GM23338 (cell line): ENCODE data around the gene LHX3. TPM values are rescaled to one million over a fixed set of nuclear protein-coding genes. Genes with fewer than 3 reads are reported as not detected.

Experiments
- ATAC-seq: fragments of 200-7000 bp; cut with Tn5 transposase; 3 replicates; pipeline ENCODE4 v1.9.1; 2020
- DNase-seq: peaks from one replicate; pipeline ENCODE4 v3.0.0-alpha.2; 2015; ENCODE audit warnings: low spot score
- H2AFZ ChIP-seq: fragments of 200-600 bp; sonication (generic); 2 replicates; pipeline ENCODE4 v1.8.0; 2016; ENCODE audit warnings: antibody characterized with exemption, mild to moderate bottlenecking, moderate library complexity
- H3F3A ChIP-seq: fragments of 200-600 bp; sonication (generic); replicated peaks from 2 replicates; pipeline ENCODE4 v1.8.0; 2017; ENCODE audit warnings: antibody characterized with exemption, mixed run types, low read depth
- H3K27ac ChIP-seq: fragments of 200-600 bp; sonication (generic); 2 replicates; pipeline ENCODE4 v1.6.1; 2016; ENCODE audit warnings: low read depth
- H3K27me3 ChIP-seq: fragments of 200-600 bp; sonication (generic); 2 replicates; pipeline ENCODE4 v1.8.0; 2016; ENCODE audit warnings: mild to moderate bottlenecking, mixed run types, moderate library complexity; ENCODE audit not compliant: insufficient read depth
- H3K36me3 ChIP-seq: fragments of 200-600 bp; sonication (generic); 2 replicates; pipeline ENCODE4 v1.8.0; 2016; ENCODE audit warnings: mild to moderate bottlenecking; ENCODE audit not compliant: insufficient read depth
- H3K4me1 ChIP-seq: fragments of 200-600 bp; sonication (generic); 2 replicates; pipeline ENCODE4 v1.8.0; 2016; ENCODE audit warnings: mild to moderate bottlenecking, moderate library complexity; ENCODE audit not compliant: insufficient read depth
- H3K4me2 ChIP-seq: fragments of 200-600 bp; sonication (generic); 2 replicates; pipeline ENCODE4 v1.7.1; 2017; ENCODE audit warnings: mixed run types
- H3K4me3 ChIP-seq: fragments of 200-600 bp; sonication (generic); 2 replicates; pipeline ENCODE4 v1.6.1; 2016; ENCODE audit warnings: mixed run types
- H3K79me2 ChIP-seq: fragments of 200-600 bp; sonication (generic); replicated peaks from 2 replicates; pipeline ENCODE4 v1.8.0; 2017; ENCODE audit warnings: mild to moderate bottlenecking; ENCODE audit not compliant: insufficient read depth
- H3K9me2 ChIP-seq: fragments of 200-600 bp; sonication (generic); 2 replicates; pipeline ENCODE4 v1.8.0; 2017; ENCODE audit not compliant: insufficient read depth
- H4K20me1 ChIP-seq: fragments of 200-600 bp; sonication (generic); replicated peaks from 2 replicates; pipeline ENCODE4 v1.8.0; 2017; ENCODE audit warnings: mild to moderate bottlenecking; ENCODE audit not compliant: insufficient read depth
- H3K27ac Mint-ChIP-seq: 2 replicates; pipeline ENCODE4 v1.8.0; 2020; ENCODE audit warnings: inconsistent platforms, mild to moderate bottlenecking, moderate library complexity, mixed read lengths
- H3K27me3 Mint-ChIP-seq: 3 replicates; pipeline ENCODE4 v1.8.0; 2022; ENCODE audit warnings: low read depth, mild to moderate bottlenecking, moderate library complexity, mixed read lengths, inconsistent platforms; ENCODE audit not compliant: insufficient read depth, poor library complexity
- H3K36me3 Mint-ChIP-seq: 3 replicates; pipeline ENCODE4 v1.8.0; 2021; ENCODE audit warnings: low read depth, mild to moderate bottlenecking, inconsistent platforms, moderate library complexity, mixed read lengths
- H3K4me1 Mint-ChIP-seq: 3 replicates; pipeline ENCODE4 v1.8.0; 2020; ENCODE audit warnings: mild to moderate bottlenecking, inconsistent platforms, mixed read lengths
- H3K4me3 Mint-ChIP-seq: 3 replicates; pipeline ENCODE4 v1.8.0; 2021; ENCODE audit warnings: moderate library complexity, mild to moderate bottlenecking, inconsistent platforms, mixed read lengths
- H3K9me3 Mint-ChIP-seq: 3 replicates; pipeline ENCODE4 v1.8.0; 2020; ENCODE audit warnings: moderate library complexity, mild to moderate bottlenecking, inconsistent platforms, mixed read lengths
- CREB1 ChIP-seq: fragments of 250-450 bp; sonication (Bioruptor Pico); IDR thresholded peaks from 2 replicates; pipeline ENCODE4 v1.5.0; 2020; ENCODE audit warnings: low read depth, mild to moderate bottlenecking, moderate library complexity
- EZH2phosphoT487 ChIP-seq: fragments of 200-600 bp; sonication (generic); IDR thresholded peaks from one replicate; pipeline ENCODE4 v1.8.1; 2018; ENCODE audit warnings: antibody characterized with exemption; ENCODE audit not compliant: unreplicated experiment
- NANOG ChIP-seq: IDR thresholded peaks from 2 replicates; pipeline ENCODE4 v1.6.1; 2016; ENCODE audit warnings: antibody characterized with exemption, borderline replicate concordance
- POLR2AphosphoS5 ChIP-seq: IDR thresholded peaks from 2 replicates; pipeline ENCODE4 v1.6.1; 2016; ENCODE audit warnings: antibody characterized with exemption, low read depth
- STAT1 ChIP-seq: IDR thresholded peaks from one replicate; pipeline ENCODE4 v1.6.1; 2016; ENCODE audit warnings: antibody characterized with exemption; ENCODE audit not compliant: unreplicated experiment
- ZNF114 ChIP-seq: fragments of 250-450 bp; sonication (Bioruptor Pico); IDR thresholded peaks from 2 replicates; pipeline ENCODE4 v1.5.0; 2020; ENCODE audit warnings: mild to moderate bottlenecking, moderate library complexity
- ZNF331 ChIP-seq: fragments of 250-450 bp; sonication (Bioruptor Pico); IDR thresholded peaks from 2 replicates; pipeline ENCODE4 v1.5.0; 2020; ENCODE audit warnings: low read depth, mild to moderate bottlenecking, moderate library complexity
- polyA plus RNA-seq: library from polyadenylated mRNA; unstranded; fragments of >200 nt; fragmentation: Nextera tagmentation; extraction: Ambion mirVana; gene quantifications from 2 replicates; pipeline ENCODE4 v1.2.1, GENCODE V29; 2016
- total RNA-seq: library from RNA; depleted of rRNA; stranded (reverse); fragments of >200 nt; shearing (Covaris generic); gene quantifications from 2 replicates; pipeline ENCODE4 v1.2.3, GENCODE V29; 2014
- TF ChIP-seq, protein P1 (sequence below): IDR thresholded peaks from 2 replicates; pipeline ENCODE4 v1.6.1; 2016; ENCODE audit warnings: antibody characterized with exemption
- TF ChIP-seq, protein P2 (sequence below), 2 experiments: fragments of 200-600 bp in 1 of 2; sonication (generic) in 1 of 2; conservative IDR thresholded peaks; 2 replicates each; pipeline versions ENCODE4 v1.5.1 to v1.6.1; 2016 to 2017; ENCODE audit warnings: antibody characterized with exemption in 2 of 2, low read depth in 2 of 2, mild to moderate bottlenecking in 2 of 2, moderate library complexity in 1 of 2
- TF ChIP-seq, protein P3 (sequence below): fragments of 250-450 bp; sonication (Bioruptor Pico); IDR thresholded peaks from 2 replicates; pipeline ENCODE4 v1.5.0; 2020; ENCODE audit warnings: mild to moderate bottlenecking, moderate library complexity

Gene LHX3
- total and polyA plus RNA-seq, 2 experiments from 2014 or later, result 0.08 TPM; not detected in 1

DNA sequence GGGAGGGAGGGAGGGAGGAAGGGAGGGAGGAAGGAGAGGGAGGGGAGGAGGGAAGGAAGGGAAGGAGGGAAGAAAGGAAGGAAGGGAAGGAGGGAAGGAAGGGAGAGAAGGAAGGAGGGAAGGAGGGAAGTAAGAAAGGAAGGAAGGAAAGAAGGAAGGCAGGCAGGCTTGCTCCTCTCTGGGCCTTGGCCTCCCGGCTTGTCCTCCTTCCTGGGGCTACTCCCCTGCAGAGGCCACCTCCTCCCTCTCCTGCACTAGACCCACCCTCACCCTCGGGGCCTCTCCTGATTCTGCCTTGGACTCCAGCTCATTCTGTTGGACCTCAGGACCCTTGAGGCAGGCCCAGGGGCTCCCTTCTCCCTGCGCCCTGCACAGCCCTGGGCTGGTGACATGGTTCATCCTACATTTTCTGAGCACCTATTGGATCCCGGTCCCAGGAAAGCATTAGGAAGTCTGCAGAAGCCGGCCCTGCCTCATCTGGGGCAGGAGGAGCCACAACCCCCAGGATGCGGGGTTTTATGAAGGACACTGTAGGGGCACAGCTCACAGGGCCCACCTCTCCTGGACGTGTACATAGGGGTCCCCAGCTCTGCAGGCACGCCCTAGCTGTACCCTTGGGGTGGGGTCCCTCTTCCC is 23.0 kb downstream of the LHX3 start:
- Histone ChIP-seq H3K9me2 (no peaks in the 10 kb centered on the region), H3K4me2 (no peak overlapping the region), H3K27me3 (no peaks in the 10 kb centered on the region), H3K79me2 (no peaks in the 10 kb centered on the region), H2AFZ (no peak overlapping the region), H3K27ac (no peak overlapping the region), H3K4me3 (no peak overlapping the region), H3F3A (no peaks in the 10 kb centered on the region), H3K36me3 (no peaks in the 10 kb centered on the region), H4K20me1 (no peaks in the 10 kb centered on the region), H3K4me1 (no peaks in the 10 kb centered on the region)
- peaks cover 12% of the 10 kb centered on the region for H3K27me3 Mint-ChIP-seq
- no peak for ATAC-seq
- H3K27ac Mint-ChIP-seq, result no peak overlapping the region
- no peaks in the 10 kb centered on the region for H3K36me3 Mint-ChIP-seq
- no peak overlapping the region for H3K4me3 Mint-ChIP-seq
- DNase-seq, result no peak
- TF ChIP-seq, protein P1, sequence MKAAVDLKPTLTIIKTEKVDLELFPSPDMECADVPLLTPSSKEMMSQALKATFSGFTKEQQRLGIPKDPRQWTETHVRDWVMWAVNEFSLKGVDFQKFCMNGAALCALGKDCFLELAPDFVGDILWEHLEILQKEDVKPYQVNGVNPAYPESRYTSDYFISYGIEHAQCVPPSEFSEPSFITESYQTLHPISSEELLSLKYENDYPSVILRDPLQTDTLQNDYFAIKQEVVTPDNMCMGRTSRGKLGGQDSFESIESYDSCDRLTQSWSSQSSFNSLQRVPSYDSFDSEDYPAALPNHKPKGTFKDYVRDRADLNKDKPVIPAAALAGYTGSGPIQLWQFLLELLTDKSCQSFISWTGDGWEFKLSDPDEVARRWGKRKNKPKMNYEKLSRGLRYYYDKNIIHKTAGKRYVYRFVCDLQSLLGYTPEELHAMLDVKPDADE, result no peak
- no peaks in the 10 kb centered on the region for H3K9me3 Mint-ChIP-seq
- peaks cover 12% of the 10 kb centered on the region for H3K4me1 Mint-ChIP-seq

DNA sequence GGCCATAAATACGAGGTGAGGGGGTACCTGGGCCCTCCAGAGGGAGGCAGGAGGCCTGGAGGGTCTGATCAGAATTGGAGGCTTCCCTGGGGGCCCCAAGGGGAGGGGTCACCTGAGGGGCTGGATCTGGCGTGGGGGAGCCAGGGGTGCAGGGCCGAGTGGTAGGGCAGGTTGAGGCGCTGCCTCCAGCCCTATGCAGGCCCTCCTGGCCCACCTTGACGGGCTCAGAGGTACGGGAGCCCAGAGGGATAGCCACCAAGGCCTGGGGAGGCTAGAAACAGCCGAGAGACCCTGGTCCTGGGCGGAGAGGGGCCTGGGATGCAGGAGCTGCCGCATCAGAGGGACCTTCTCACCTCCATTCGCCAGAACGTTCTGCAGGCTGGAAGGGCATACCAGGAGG is 24.3 kb downstream of the LHX3 start:
- no peak for DNase-seq
- TF ChIP-seq NANOG, result no peak
- TF ChIP-seq EZH2phosphoT487, result no peak
- no peak for TF ChIP-seq POLR2AphosphoS5
- TF ChIP-seq, protein P2, sequence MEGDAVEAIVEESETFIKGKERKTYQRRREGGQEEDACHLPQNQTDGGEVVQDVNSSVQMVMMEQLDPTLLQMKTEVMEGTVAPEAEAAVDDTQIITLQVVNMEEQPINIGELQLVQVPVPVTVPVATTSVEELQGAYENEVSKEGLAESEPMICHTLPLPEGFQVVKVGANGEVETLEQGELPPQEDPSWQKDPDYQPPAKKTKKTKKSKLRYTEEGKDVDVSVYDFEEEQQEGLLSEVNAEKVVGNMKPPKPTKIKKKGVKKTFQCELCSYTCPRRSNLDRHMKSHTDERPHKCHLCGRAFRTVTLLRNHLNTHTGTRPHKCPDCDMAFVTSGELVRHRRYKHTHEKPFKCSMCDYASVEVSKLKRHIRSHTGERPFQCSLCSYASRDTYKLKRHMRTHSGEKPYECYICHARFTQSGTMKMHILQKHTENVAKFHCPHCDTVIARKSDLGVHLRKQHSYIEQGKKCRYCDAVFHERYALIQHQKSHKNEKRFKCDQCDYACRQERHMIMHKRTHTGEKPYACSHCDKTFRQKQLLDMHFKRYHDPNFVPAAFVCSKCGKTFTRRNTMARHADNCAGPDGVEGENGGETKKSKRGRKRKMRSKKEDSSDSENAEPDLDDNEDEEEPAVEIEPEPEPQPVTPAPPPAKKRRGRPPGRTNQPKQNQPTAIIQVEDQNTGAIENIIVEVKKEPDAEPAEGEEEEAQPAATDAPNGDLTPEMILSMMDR (conservative IDR thresholded peaks at IDR 0.05; ENCODE audit: low read depth in 2 of 2), result no peak
- TF ChIP-seq ZNF114 (CRISPR knock-in tag), result no peak
- no peak for TF ChIP-seq ZNF331 (CRISPR knock-in tag)
- no peak for TF ChIP-seq STAT1
- TF ChIP-seq, protein P3, sequence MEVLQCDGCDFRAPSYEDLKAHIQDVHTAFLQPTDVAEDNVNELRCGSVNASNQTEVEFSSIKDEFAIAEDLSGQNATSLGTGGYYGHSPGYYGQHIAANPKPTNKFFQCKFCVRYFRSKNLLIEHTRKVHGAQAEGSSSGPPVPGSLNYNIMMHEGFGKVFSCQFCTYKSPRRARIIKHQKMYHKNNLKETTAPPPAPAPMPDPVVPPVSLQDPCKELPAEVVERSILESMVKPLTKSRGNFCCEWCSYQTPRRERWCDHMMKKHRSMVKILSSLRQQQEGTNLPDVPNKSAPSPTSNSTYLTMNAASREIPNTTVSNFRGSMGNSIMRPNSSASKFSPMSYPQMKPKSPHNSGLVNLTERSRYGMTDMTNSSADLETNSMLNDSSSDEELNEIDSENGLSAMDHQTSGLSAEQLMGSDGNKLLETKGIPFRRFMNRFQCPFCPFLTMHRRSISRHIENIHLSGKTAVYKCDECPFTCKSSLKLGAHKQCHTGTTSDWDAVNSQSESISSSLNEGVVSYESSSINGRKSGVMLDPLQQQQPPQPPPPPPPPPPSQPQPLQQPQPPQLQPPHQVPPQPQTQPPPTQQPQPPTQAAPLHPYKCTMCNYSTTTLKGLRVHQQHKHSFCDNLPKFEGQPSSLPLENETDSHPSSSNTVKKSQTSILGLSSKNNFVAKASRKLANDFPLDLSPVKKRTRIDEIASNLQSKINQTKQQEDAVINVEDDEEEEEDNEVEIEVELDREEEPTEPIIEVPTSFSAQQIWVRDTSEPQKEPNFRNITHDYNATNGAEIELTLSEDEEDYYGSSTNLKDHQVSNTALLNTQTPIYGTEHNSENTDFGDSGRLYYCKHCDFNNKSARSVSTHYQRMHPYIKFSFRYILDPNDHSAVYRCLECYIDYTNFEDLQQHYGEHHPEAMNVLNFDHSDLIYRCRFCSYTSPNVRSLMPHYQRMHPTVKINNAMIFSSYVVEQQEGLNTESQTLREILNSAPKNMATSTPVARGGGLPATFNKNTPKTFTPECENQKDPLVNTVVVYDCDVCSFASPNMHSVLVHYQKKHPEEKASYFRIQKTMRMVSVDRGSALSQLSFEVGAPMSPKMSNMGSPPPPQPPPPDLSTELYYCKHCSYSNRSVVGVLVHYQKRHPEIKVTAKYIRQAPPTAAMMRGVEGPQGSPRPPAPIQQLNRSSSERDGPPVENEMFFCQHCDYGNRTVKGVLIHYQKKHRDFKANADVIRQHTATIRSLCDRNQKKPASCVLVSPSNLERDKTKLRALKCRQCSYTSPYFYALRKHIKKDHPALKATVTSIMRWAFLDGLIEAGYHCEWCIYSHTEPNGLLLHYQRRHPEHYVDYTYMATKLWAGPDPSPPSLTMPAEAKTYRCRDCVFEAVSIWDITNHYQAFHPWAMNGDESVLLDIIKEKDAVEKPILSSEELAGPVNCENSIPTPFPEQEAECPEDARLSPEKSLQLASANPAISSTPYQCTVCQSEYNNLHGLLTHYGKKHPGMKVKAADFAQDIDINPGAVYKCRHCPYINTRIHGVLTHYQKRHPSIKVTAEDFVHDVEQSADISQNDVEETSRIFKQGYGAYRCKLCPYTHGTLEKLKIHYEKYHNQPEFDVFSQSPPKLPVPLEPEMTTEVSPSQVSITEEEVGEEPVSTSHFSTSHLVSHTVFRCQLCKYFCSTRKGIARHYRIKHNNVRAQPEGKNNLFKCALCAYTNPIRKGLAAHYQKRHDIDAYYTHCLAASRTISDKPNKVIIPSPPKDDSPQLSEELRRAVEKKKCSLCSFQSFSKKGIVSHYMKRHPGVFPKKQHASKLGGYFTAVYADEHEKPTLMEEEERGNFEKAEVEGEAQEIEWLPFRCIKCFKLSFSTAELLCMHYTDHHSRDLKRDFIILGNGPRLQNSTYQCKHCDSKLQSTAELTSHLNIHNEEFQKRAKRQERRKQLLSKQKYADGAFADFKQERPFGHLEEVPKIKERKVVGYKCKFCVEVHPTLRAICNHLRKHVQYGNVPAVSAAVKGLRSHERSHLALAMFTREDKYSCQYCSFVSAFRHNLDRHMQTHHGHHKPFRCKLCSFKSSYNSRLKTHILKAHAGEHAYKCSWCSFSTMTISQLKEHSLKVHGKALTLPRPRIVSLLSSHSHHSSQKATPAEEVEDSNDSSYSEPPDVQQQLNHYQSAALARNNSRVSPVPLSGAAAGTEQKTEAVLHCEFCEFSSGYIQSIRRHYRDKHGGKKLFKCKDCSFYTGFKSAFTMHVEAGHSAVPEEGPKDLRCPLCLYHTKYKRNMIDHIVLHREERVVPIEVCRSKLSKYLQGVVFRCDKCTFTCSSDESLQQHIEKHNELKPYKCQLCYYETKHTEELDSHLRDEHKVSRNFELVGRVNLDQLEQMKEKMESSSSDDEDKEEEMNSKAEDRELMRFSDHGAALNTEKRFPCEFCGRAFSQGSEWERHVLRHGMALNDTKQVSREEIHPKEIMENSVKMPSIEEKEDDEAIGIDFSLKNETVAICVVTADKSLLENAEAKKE (CRISPR knock-in tag), result no peak
- TF ChIP-seq CREB1, result no peak
- TF ChIP-seq, protein P1, result no peak
- no peak overlapping the region for H3K4me3 ChIP-seq

More for the DNA sequence above, 24.3 kb downstream of the LHX3 start:
- no peak overlapping the region for H3K4me3 Mint-ChIP-seq
- peaks cover 12% of the 10 kb centered on the region for H3K4me1 Mint-ChIP-seq
- ATAC-seq, result no peak
- H2AFZ ChIP-seq, result no peak overlapping the region
- no peaks in the 10 kb centered on the region for H3K4me1 ChIP-seq
- no peak overlapping the region for H3K27ac ChIP-seq
- H3K9me2 ChIP-seq, result no peaks in the 10 kb centered on the region
- peaks cover 12% of the 10 kb centered on the region for H3K27me3 Mint-ChIP-seq
- H3K4me2 ChIP-seq, result no peak overlapping the region
- H3K79me2 ChIP-seq, result no peaks in the 10 kb centered on the region
- H3K27me3 ChIP-seq, result no peaks in the 10 kb centered on the region
- no peaks in the 10 kb centered on the region for H3K36me3 Mint-ChIP-seq
- H3K27ac Mint-ChIP-seq, result no peak overlapping the region
- no peaks in the 10 kb centered on the region for H3K9me3 Mint-ChIP-seq
- H4K20me1 ChIP-seq, result no peaks in the 10 kb centered on the region
- no peaks in the 10 kb centered on the region for H3K36me3 ChIP-seq
- no peaks in the 10 kb centered on the region for H3F3A ChIP-seq
